Endodermal cell (in vitro differentiated cells): ENCODE data around the gene SNX7. TPM values are rescaled to one million over a fixed set of nuclear protein-coding genes. Genes with fewer than 3 reads are reported as not detected.

ENCODE experiments used
- DNase-seq: peaks from one replicate; pipeline ENCODE4 v3.0.0-alpha.2; 2017
- H3K27ac ChIP-seq: 2 replicates; pipeline ENCODE4 v1.5.1; 2013; ENCODE audit warnings: mild to moderate bottlenecking, low read depth, low read length, moderate library complexity
- H3K27me3 ChIP-seq: 2 replicates; pipeline ENCODE4 v1.6.1; 2013; ENCODE audit warnings: mild to moderate bottlenecking, low read length, moderate library complexity; ENCODE audit not compliant: insufficient read depth, control insufficient read depth, poor library complexity, severe bottlenecking
- H3K36me3 ChIP-seq: 2 replicates; pipeline ENCODE4 v1.7.0; 2013; ENCODE audit warnings: mild to moderate bottlenecking, low read length, moderate library complexity; ENCODE audit not compliant: control insufficient read depth, insufficient read depth
- H3K4me1 ChIP-seq: one replicate; pipeline ENCODE4 v1.7.0; 2013; ENCODE audit warnings: low read length; ENCODE audit not compliant: control insufficient read depth, insufficient read depth
- H3K4me3 ChIP-seq: 2 replicates; pipeline ENCODE4 v1.5.1; 2013; ENCODE audit warnings: mild to moderate bottlenecking, low read length, moderate library complexity
- H3K9ac ChIP-seq: 2 replicates; pipeline ENCODE4 v1.6.1; 2013; ENCODE audit warnings: mild to moderate bottlenecking, low read length, moderate library complexity; ENCODE audit not compliant: poor library complexity, severe bottlenecking; ENCODE audit errors: extremely low read depth
- H3K9me3 ChIP-seq: 2 replicates; pipeline ENCODE4 v1.6.1; 2013; ENCODE audit warnings: mild to moderate bottlenecking, low read length, moderate library complexity; ENCODE audit not compliant: control insufficient read depth
- H3K27ac Mint-ChIP-seq: 2 replicates; pipeline ENCODE4 v1.8.0; 2020; ENCODE audit warnings: mixed read lengths
- H3K27me3 Mint-ChIP-seq: 2 replicates; pipeline ENCODE4 v1.8.0; 2021; ENCODE audit warnings: mild to moderate bottlenecking, mixed read lengths; ENCODE audit not compliant: insufficient read depth
- H3K36me3 Mint-ChIP-seq: 2 replicates; pipeline ENCODE4 v1.8.0; 2020; ENCODE audit warnings: low read depth, mixed read lengths
- H3K4me1 Mint-ChIP-seq: 2 replicates; pipeline ENCODE4 v1.8.0; 2020; ENCODE audit warnings: mixed read lengths
- H3K4me3 Mint-ChIP-seq: 2 replicates; pipeline ENCODE4 v1.8.0; 2020; ENCODE audit warnings: mild to moderate bottlenecking, moderate library complexity, mixed read lengths
- H3K9me3 Mint-ChIP-seq: 2 replicates; pipeline ENCODE4 v1.8.0; 2020; ENCODE audit warnings: mild to moderate bottlenecking, mixed read lengths
- WGBS, 2 experiments: methylation state at CpG; one replicate each; pipeline versions ENCODE4 v1.1.5 to v1.1.7; 2013; ENCODE audit warnings: missing lambda C conversion rate in 2 of 2, mixed read lengths in 1 of 2; ENCODE audit not compliant: insufficient coverage in 1 of 2, insufficient read length in 1 of 2; 5-methylcytosine and 5-hydroxymethylcytosine counted together
- total RNA-seq, 2 donors: library from RNA; stranded (reverse); fragmentation: NEBNext Ultra II Directional in 1 of 2; extraction: Animal tissue kit (Norgen Biotek cat#: 25700) in 1 of 2; gene quantifications; 2 replicates in 1 of 2; 3 replicates in 1 of 2; pipeline ENCODE4 v1.2.1, GENCODE V29; 2021
- TF ChIP-seq, protein P1 (sequence below): fragments of 200-600 bp; sonication (generic); conservative IDR thresholded peaks from 2 replicates; pipeline ENCODE4 v1.5.0; 2021; ENCODE audit warnings: antibody characterized with exemption, mild to moderate bottlenecking

SNX7 gene
- total RNA-seq, 2 donors from 2014 or later: 37.5 to 41.5 TPM

DNA sequence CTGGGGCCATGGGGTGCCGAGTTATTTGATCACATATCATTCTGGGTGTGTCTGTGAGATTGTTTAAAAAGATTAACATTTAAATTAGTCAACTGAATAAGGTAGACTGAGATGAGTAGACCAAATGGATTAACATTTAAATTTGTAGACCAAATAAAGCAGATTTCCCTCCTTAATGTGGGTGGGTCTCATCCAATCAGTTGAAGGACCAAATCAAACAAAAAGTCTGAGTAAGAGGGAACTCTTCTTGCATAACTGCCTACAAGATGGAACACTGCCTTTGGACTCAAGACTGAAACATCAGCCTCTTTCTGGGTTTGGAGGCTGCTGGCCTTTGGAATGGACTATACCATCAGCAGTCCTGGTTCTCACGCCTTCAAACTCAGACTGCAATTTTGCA is 17.0 kb upstream of the SNX7 start:
- Histone ChIP-seq H3K4me3 (no peak overlapping the region), H3K27ac (no peak overlapping the region), H3K9me3 (no peaks in the 10 kb centered on the region), H3K9ac (no peak overlapping the region), H3K27me3 (no peaks in the 10 kb centered on the region), H3K4me1 (no peaks in the 10 kb centered on the region), H3K36me3 (no peaks in the 10 kb centered on the region)
- H3K27me3 Mint-ChIP-seq: no peaks in the 10 kb centered on the region
- no peak overlapping the region for H3K4me3 Mint-ChIP-seq
- H3K36me3 Mint-ChIP-seq: no peaks in the 10 kb centered on the region
- no peak for DNase-seq
- H3K9me3 Mint-ChIP-seq: peaks cover 5% of the 10 kb centered on the region
- TF ChIP-seq, protein P1, sequence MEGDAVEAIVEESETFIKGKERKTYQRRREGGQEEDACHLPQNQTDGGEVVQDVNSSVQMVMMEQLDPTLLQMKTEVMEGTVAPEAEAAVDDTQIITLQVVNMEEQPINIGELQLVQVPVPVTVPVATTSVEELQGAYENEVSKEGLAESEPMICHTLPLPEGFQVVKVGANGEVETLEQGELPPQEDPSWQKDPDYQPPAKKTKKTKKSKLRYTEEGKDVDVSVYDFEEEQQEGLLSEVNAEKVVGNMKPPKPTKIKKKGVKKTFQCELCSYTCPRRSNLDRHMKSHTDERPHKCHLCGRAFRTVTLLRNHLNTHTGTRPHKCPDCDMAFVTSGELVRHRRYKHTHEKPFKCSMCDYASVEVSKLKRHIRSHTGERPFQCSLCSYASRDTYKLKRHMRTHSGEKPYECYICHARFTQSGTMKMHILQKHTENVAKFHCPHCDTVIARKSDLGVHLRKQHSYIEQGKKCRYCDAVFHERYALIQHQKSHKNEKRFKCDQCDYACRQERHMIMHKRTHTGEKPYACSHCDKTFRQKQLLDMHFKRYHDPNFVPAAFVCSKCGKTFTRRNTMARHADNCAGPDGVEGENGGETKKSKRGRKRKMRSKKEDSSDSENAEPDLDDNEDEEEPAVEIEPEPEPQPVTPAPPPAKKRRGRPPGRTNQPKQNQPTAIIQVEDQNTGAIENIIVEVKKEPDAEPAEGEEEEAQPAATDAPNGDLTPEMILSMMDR: no peak
- WGBS, 2 experiments: 91 to 100% methylated on average over 1 to 2 of the region's 2 CpGs
- H3K27ac Mint-ChIP-seq: no peak overlapping the region
- H3K4me1 Mint-ChIP-seq: no peaks in the 10 kb centered on the region

DNA sequence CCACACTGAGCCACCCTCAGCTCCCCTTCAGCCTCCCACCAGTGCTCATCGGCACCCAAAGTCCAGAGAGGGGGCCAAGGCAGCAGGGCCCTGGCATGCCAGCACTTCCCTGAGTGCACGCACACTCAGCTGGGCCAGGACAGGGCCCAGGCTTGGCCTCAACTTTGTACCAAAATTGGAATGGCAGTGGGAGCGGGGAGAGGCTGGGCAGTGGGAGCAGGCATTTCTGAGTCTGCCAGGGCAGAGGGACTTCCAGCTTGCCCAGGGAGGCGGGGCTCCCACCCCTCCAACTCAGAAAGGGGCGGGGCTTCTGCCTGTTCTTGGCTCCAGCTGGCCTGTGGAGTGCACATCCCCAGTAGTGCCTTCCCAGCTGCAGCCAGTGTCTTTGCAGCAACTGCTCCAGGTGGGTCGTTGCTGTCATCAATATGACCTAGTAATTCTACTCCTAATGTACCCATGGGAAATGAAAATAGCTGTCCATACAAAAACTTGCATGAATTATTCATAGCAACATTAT is 10.3 kb upstream of the SNX7 start:
- peak; percentile 81 for DNase-seq
- Histone ChIP-seq H3K27ac (no peak overlapping the region), H3K4me3 (no peak overlapping the region), H3K27me3 (no peaks in the 10 kb centered on the region), H3K9ac (no peak overlapping the region), H3K36me3 (no peaks in the 10 kb centered on the region), H3K4me1 (no peaks in the 10 kb centered on the region), H3K9me3 (peaks cover 3% of the 10 kb centered on the region)
- 83 to 84% methylated on average over 3 to 6 of the region's 6 CpGs for WGBS, 2 experiments
- H3K9me3 Mint-ChIP-seq: peaks cover 4% of the 10 kb centered on the region
- H3K4me1 Mint-ChIP-seq: no peaks in the 10 kb centered on the region
- no peak overlapping the region for H3K27ac Mint-ChIP-seq
- H3K4me3 Mint-ChIP-seq: no peak overlapping the region
- no peaks in the 10 kb centered on the region for H3K36me3 Mint-ChIP-seq
- H3K27me3 Mint-ChIP-seq: no peaks in the 10 kb centered on the region
- TF ChIP-seq, protein P1: no peak

DNA sequence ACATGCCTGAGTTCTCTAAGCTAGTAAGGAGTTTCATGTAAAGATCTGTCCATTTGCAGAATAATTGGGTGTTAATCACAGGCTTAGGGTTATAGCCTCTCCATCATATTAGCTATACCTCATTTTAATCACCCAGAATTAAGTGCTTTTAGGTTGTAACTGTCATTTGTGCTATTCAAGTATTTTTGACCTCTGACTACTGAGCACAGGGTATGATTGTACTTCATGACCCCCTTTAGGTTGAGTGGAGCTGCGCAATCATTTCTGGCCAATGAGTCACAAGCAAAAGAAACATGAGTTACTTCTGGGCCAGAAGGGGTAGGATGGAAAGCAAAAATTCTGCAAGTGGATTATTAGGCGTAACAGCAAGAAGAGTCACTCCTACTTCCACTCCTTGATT is 8.4 kb upstream of the SNX7 start:
- no peaks in the 10 kb centered on the region for H3K27me3 ChIP-seq
- no peaks in the 10 kb centered on the region for H3K36me3 ChIP-seq
- H3K27me3 Mint-ChIP-seq: no peaks in the 10 kb centered on the region
- WGBS, 2 experiments: 91 to 100% methylated on average over 2 of the region's 2 CpGs
- no peak for DNase-seq
- H3K27ac Mint-ChIP-seq: no peak overlapping the region
- peaks cover 3% of the 10 kb centered on the region for H3K9me3 ChIP-seq
- no peak overlapping the region for H3K4me3 Mint-ChIP-seq
- H3K4me1 ChIP-seq: no peaks in the 10 kb centered on the region
- no peak overlapping the region for H3K27ac ChIP-seq
- no peaks in the 10 kb centered on the region for H3K36me3 Mint-ChIP-seq
- TF ChIP-seq, protein P1: no peak
- H3K4me1 Mint-ChIP-seq: no peaks in the 10 kb centered on the region
- no peak overlapping the region for H3K9ac ChIP-seq
- no peak overlapping the region for H3K4me3 ChIP-seq
- peaks cover 3% of the 10 kb centered on the region for H3K9me3 Mint-ChIP-seq
